Astrocyte (in vitro differentiated cells and primary cell): Measurements from ENCODE around the gene CDC42BPG. TPM values are rescaled to one million over a fixed set of nuclear protein-coding genes. Genes with fewer than 3 reads are reported as not detected.

ENCODE experiments used
- DNase-seq: peaks from one replicate; pipeline ENCODE4 v3.0.0-alpha.2; 2010; ENCODE audit warnings: low read depth
- FAIRE-seq: peaks from 2 replicates; lab custom pipeline; 2011; peaks lifted over from hg19 to GRCh38; lab: Jason Lieb, UNC
- H2AFZ ChIP-seq: 2 replicates; pipeline ENCODE4 v1.6.0; 2012; ENCODE audit warnings: low read depth, low read length, inconsistent platforms
- H3K27ac ChIP-seq: 2 replicates; pipeline ENCODE4 v1.5.1; 2011; ENCODE audit warnings: low read depth, low read length, inconsistent platforms
- H3K27me3 ChIP-seq: 2 replicates; pipeline ENCODE4 v1.6.0; 2011; ENCODE audit warnings: low read length, inconsistent platforms; ENCODE audit not compliant: insufficient read depth
- H3K36me3 ChIP-seq: 2 replicates; pipeline ENCODE4 v1.5.1; 2011; ENCODE audit warnings: low read length, inconsistent platforms; ENCODE audit not compliant: insufficient read depth
- H3K4me1 ChIP-seq: 2 replicates; pipeline ENCODE4 v1.5.1; 2011; ENCODE audit warnings: low read length, inconsistent platforms; ENCODE audit not compliant: insufficient read depth
- H3K4me2 ChIP-seq: 2 replicates; pipeline ENCODE4 v1.6.0; 2012; ENCODE audit warnings: low read length, inconsistent platforms
- H3K4me3 ChIP-seq: 2 replicates; pipeline ENCODE4 v1.5.1; 2011; ENCODE audit warnings: low read depth, mild to moderate bottlenecking, low read length, inconsistent platforms; ENCODE audit not compliant: insufficient read depth
- H3K79me2 ChIP-seq: 2 replicates; pipeline ENCODE4 v1.6.0; 2012; ENCODE audit warnings: mild to moderate bottlenecking, low read length, inconsistent platforms; ENCODE audit not compliant: insufficient read depth
- H3K9ac ChIP-seq: 2 replicates; pipeline ENCODE4 v1.6.0; 2012; ENCODE audit warnings: mild to moderate bottlenecking, low read length, inconsistent platforms
- H3K9me3 ChIP-seq: 2 replicates; pipeline ENCODE4 v1.5.1; 2012; ENCODE audit warnings: low read depth, mild to moderate bottlenecking, low read length, inconsistent platforms; ENCODE audit not compliant: insufficient read depth
- H4K20me1 ChIP-seq: 2 replicates; pipeline ENCODE4 v1.6.0; 2012; ENCODE audit warnings: low read length, inconsistent platforms; ENCODE audit not compliant: insufficient read depth
- H3K27ac Mint-ChIP-seq: one replicate; pipeline ENCODE4 v1.8.0; 2021; ENCODE audit warnings: mild to moderate bottlenecking, mixed read lengths; ENCODE audit not compliant: unreplicated experiment
- H3K27me3 Mint-ChIP-seq: one replicate; pipeline ENCODE4 v1.8.0; 2021; ENCODE audit warnings: low read depth, mixed read lengths; ENCODE audit not compliant: unreplicated experiment
- H3K36me3 Mint-ChIP-seq: one replicate; pipeline ENCODE4 v1.8.0; 2021; ENCODE audit warnings: low read depth, mixed read lengths; ENCODE audit not compliant: unreplicated experiment
- H3K4me1 Mint-ChIP-seq: one replicate; pipeline ENCODE4 v1.8.0; 2021; ENCODE audit warnings: low read depth, mixed read lengths; ENCODE audit not compliant: unreplicated experiment
- H3K4me3 Mint-ChIP-seq: one replicate; pipeline ENCODE4 v1.8.0; 2021; ENCODE audit warnings: mild to moderate bottlenecking, moderate library complexity, mixed read lengths; ENCODE audit not compliant: unreplicated experiment
- H3K9me3 Mint-ChIP-seq: one replicate; pipeline ENCODE4 v1.8.0; 2021; ENCODE audit warnings: mild to moderate bottlenecking, mixed read lengths; ENCODE audit not compliant: unreplicated experiment
- CTCF ChIP-seq: IDR thresholded peaks from 2 replicates; pipeline ENCODE4 v1.5.1; 2011; ENCODE audit warnings: low read depth, mild to moderate bottlenecking, inconsistent platforms, low read length, moderate library complexity; ENCODE audit not compliant: insufficient read depth
- EZH2 ChIP-seq: IDR thresholded peaks from 2 replicates; pipeline ENCODE4 v1.6.1; 2012; ENCODE audit warnings: mild to moderate bottlenecking, low read length, inconsistent platforms; ENCODE audit not compliant: insufficient read depth
- total RNA-seq: library from RNA; stranded (reverse); gene quantifications from 2 replicates; pipeline ENCODE4 v1.2.1, GENCODE V29; 2021

The CDC42BPG gene
- total RNA-seq, 1 donor from 2014 or later: 4.6 TPM

- FAIRE-seq (no peak), DNase-seq (no peak)
- Histone ChIP-seq H3K4me2 (no peak overlapping the region), H3K9ac (no peak overlapping the region), H2AFZ (no peak overlapping the region), H3K27me3 (no peaks in the 10 kb centered on the region), H3K9me3 (no peaks in the 10 kb centered on the region), H4K20me1 (no peaks in the 10 kb centered on the region), H3K79me2 (peaks cover 4% of the 10 kb centered on the region), H3K4me3 (no peak overlapping the region), H3K36me3 (no peaks in the 10 kb centered on the region), H3K27ac (no peak overlapping the region), H3K4me1 (peaks cover 6% of the 10 kb centered on the region)
- Mint-ChIP-seq H3K4me3 (no peak overlapping the region), H3K27ac (no peak overlapping the region), H3K9me3 (no peaks in the 10 kb centered on the region), H3K36me3 (peaks cover 2% of the 10 kb centered on the region), H3K4me1 (no peaks in the 10 kb centered on the region), H3K27me3 (no peaks in the 10 kb centered on the region)
- no peak for TF ChIP-seq CTCF
- TF ChIP-seq EZH2: no peak
Observed at GRCh38 chr11:64848826-64849597, 4.6 kb upstream of the CDC42BPG start.

- Mint-ChIP-seq H3K27me3 (no peaks in the 10 kb centered on the region), H3K4me3 (no peak overlapping the region), H3K4me1 (no peaks in the 10 kb centered on the region), H3K9me3 (no peaks in the 10 kb centered on the region), H3K27ac (no peak overlapping the region), H3K36me3 (peaks cover 2% of the 10 kb centered on the region)
- Histone ChIP-seq H3K9ac (no peak overlapping the region), H4K20me1 (no peaks in the 10 kb centered on the region), H2AFZ (no peak overlapping the region), H3K27me3 (no peaks in the 10 kb centered on the region), H3K9me3 (no peaks in the 10 kb centered on the region), H3K4me3 (no peak overlapping the region), H3K27ac (no peak overlapping the region), H3K4me1 (peaks cover 6% of the 10 kb centered on the region), H3K79me2 (no peaks in the 10 kb centered on the region), H3K4me2 (no peak overlapping the region), H3K36me3 (no peaks in the 10 kb centered on the region)
- DNase-seq: no peak
- no peak for FAIRE-seq
- TF ChIP-seq EZH2 (no peak), CTCF (no peak)
Observed at GRCh38 chr11:64848214-64848825, 3.9 kb upstream of the CDC42BPG start.
